Peyer's patch (tissue), 4 donors: ENCODE results near the gene CD209. TPM values are rescaled to one million over a fixed set of nuclear protein-coding genes. Genes with fewer than 3 reads are reported as not detected.

Experiments used
- DNase-seq, 3 donors: peaks; one replicate each; pipeline ENCODE4 v3.0.0-alpha.2; 2017 to 2019
- H3K27ac ChIP-seq, 4 donors: fragments of 200-600 bp; sonication (generic); one replicate each; pipeline ENCODE4 v1.5.1; 2016 to 2019
- H3K27me3 ChIP-seq, 2 donors: fragments of 200-600 bp; sonication (generic); one replicate each; pipeline ENCODE4 v1.5.1; 2019
- H3K36me3 ChIP-seq, 3 donors: fragments of 200-600 bp; sonication (generic); one replicate each; pipeline ENCODE4 v1.5.1; 2016 to 2019
- H3K4me1 ChIP-seq, 4 donors: fragments of 200-600 bp; sonication (generic); one replicate each; pipeline ENCODE4 v1.5.1; 2016 to 2019
- H3K4me3 ChIP-seq, 4 donors: fragments of 200-600 bp; sonication (generic); 1 replicate in 3 of 4; 2 replicates in 1 of 4; pipeline ENCODE4 v1.5.1; 2016 to 2019; ENCODE audit warnings: mild to moderate bottlenecking in 1 of 4
- H3K9me3 ChIP-seq, 4 donors: fragments of 200-600 bp; sonication (generic); one replicate each; pipeline ENCODE4 v1.5.1; 2016 to 2019; ENCODE audit warnings: mild to moderate bottlenecking in 1 of 4
- CTCF ChIP-seq, 6 experiments: fragments of 450-650 bp in 4 of 6; fragments of 200-600 bp in 2 of 6; sonication (generic) in 1 of 6; IDR thresholded peaks; one replicate each; pipeline ENCODE4 v1.5.1; 2017 to 2019; ENCODE audit warnings: antibody characterized with exemption in 6 of 6, mild to moderate bottlenecking in 3 of 6, moderate library complexity in 1 of 6
- POLR2A ChIP-seq, 2 donors: fragments of 450-650 bp; IDR thresholded peaks; one replicate each; pipeline ENCODE4 v1.5.1; 2017; ENCODE audit warnings: antibody characterized with exemption in 2 of 2, mild to moderate bottlenecking in 2 of 2, moderate library complexity in 2 of 2
- total RNA-seq, 4 donors: library from RNA; depleted of rRNA; stranded (reverse); fragments of >200 nt; gene quantifications; one replicate each; pipeline ENCODE4 v1.1.0, GENCODE V29; 2016

The CD209 gene
- total RNA-seq, 4 donors from 2014 or later, result 1.6 to 31.4 (median 5.2) TPM

GRCh38 chr19:7730286-7731217, 16.8 kb downstream of the CD209 start:
- Histone ChIP-seq H3K4me3 (peak overlapping the region in 1 of 4 donors; percentile 15), H3K36me3 (no peaks in the 10 kb centered on the region)

GRCh38 chr19:7729831-7730285, 17.5 kb downstream of the CD209 start:
- H3K9me3 ChIP-seq, result no peaks in the 10 kb centered on the region
- TF ChIP-seq CTCF (IDR thresholded peaks at IDR 0.05), result no peak
- no peak for TF ChIP-seq POLR2A (IDR thresholded peaks at IDR 0.05)
- peaks cover 0 to 27% of the 10 kb centered on the region in 2 donors for H3K27me3 ChIP-seq
- no peak overlapping the region for H3K27ac ChIP-seq
- peaks cover 0 to 11% (median 3%) of the 10 kb centered on the region in 4 donors for H3K4me1 ChIP-seq
- H3K36me3 ChIP-seq, result no peaks in the 10 kb centered on the region
- peak overlapping the region in 1 of 4 donors; percentile 15 for H3K4me3 ChIP-seq
- DNase-seq, result no peak

More at GRCh38 chr19:7730286-7731217, 16.8 kb downstream of the CD209 start:
- Histone ChIP-seq H3K27ac (no peak overlapping the region), H3K4me1 (peaks cover 0 to 11% (median 3%) of the 10 kb centered on the region in 4 donors), H3K9me3 (no peaks in the 10 kb centered on the region), H3K27me3 (peaks cover 0 to 27% of the 10 kb centered on the region in 2 donors)
- TF ChIP-seq CTCF (IDR thresholded peaks at IDR 0.05) (no peak), POLR2A (IDR thresholded peaks at IDR 0.05) (no peak)
- no peak for DNase-seq

GRCh38 chr19:7729211-7729610, 18.1 kb downstream of the CD209 start:
- no peaks in the 10 kb centered on the region for H3K36me3 ChIP-seq
- no peaks in the 10 kb centered on the region for H3K9me3 ChIP-seq
- no peak overlapping the region for H3K4me3 ChIP-seq
- H3K27me3 ChIP-seq, result peaks cover 0 to 27% of the 10 kb centered on the region in 2 donors
- TF ChIP-seq POLR2A (IDR thresholded peaks at IDR 0.05), result no peak
- TF ChIP-seq CTCF (IDR thresholded peaks at IDR 0.05), result no peak
- peaks cover 0 to 11% (median 3%) of the 10 kb centered on the region in 4 donors for H3K4me1 ChIP-seq
- H3K27ac ChIP-seq, result no peak overlapping the region
- no peak for DNase-seq

GRCh38 chr19:7725791-7726190, 21.5 kb downstream of the CD209 start:
- no peak for DNase-seq
- Histone ChIP-seq H3K27ac (no peak overlapping the region), H3K36me3 (no peaks in the 10 kb centered on the region), H3K4me3 (no peak overlapping the region), H3K9me3 (no peaks in the 10 kb centered on the region), H3K27me3 (peaks cover 0 to 24% of the 10 kb centered on the region in 2 donors), H3K4me1 (peaks cover 0 to 11% (median 3%) of the 10 kb centered on the region in 4 donors)
- TF ChIP-seq CTCF (IDR thresholded peaks at IDR 0.05) (no peak), POLR2A (IDR thresholded peaks at IDR 0.05) (no peak)

GRCh38 chr19:7722231-7722651, 25.1 kb downstream of the CD209 start:
- Histone ChIP-seq H3K4me3 (no peak overlapping the region), H3K27ac (no peak overlapping the region), H3K36me3 (no peaks in the 10 kb centered on the region), H3K4me1 (no peaks in the 10 kb centered on the region), H3K27me3 (no peaks in the 10 kb centered on the region), H3K9me3 (no peaks in the 10 kb centered on the region)
- TF ChIP-seq CTCF (IDR thresholded peaks at IDR 0.05) (no peak), POLR2A (IDR thresholded peaks at IDR 0.05) (no peak)
- no peak for DNase-seq
